ENCODE results near the gene OTOGL.
"Not testable (repeated sequence)": the region's sequence is repeated elsewhere in the genome, so short reads cannot be mapped to it uniquely, and the experiment has no call there.

Gene OTOGL

DNA sequence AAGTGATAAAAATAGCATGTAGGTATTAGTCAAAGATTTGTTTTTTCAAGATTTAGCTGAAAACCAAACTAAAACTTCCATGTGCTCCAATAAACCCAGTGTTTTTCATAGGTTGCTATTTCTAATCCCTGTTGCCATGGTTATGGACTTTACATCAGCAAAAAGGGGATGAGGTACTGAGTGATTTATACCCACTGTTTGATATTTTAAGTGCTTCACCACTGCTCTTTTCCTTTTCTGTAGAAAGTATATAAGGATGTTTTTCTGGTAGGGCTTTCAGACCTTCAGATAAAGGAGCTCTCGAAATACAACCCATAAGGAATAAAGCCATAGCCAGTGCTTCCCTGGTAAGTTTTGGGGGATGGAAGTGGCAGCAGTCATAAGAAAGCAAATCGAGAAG is at the start of gene OTOGL:
Gene OTOGL (plus strand): TSS at position 279 of the 400 bp plus-strand sequence. CDS start 109,895 bp downstream, outside the sequence.
- no peak for DNase-seq

GRCh38 chr12:80050236-80050635 is 49.1 kb upstream of the OTOGL start:
- Mint-ChIP-seq H3K9me3 (no peaks in the 10 kb centered on the region), H3K4me3 (no peak overlapping the region), H3K4me1 (ENCODE audit: low read depth) (peaks cover 2% of the 10 kb centered on the region), H3K27ac (no peak overlapping the region), H3K27me3 (peaks cover 3% of the 10 kb centered on the region), H3K36me3 (ENCODE audit: low read depth) (no peaks in the 10 kb centered on the region)
- DNase-seq, result no peak

More for the DNA sequence above, at the start of gene OTOGL:
- H3K36me3 Mint-ChIP-seq (ENCODE audit: low read depth), result no peaks in the 10 kb centered on the region
- H3K4me3 Mint-ChIP-seq, result no peak within 1 kb of the TSS
- no peaks in the 10 kb centered on the region for H3K4me1 Mint-ChIP-seq (ENCODE audit: low read depth)
- H3K27ac Mint-ChIP-seq, result no peak within 1 kb of the TSS
- H3K27me3 Mint-ChIP-seq, result no peaks in the 10 kb centered on the region
- H3K9me3 Mint-ChIP-seq, result no peaks in the 10 kb centered on the region

DNA sequence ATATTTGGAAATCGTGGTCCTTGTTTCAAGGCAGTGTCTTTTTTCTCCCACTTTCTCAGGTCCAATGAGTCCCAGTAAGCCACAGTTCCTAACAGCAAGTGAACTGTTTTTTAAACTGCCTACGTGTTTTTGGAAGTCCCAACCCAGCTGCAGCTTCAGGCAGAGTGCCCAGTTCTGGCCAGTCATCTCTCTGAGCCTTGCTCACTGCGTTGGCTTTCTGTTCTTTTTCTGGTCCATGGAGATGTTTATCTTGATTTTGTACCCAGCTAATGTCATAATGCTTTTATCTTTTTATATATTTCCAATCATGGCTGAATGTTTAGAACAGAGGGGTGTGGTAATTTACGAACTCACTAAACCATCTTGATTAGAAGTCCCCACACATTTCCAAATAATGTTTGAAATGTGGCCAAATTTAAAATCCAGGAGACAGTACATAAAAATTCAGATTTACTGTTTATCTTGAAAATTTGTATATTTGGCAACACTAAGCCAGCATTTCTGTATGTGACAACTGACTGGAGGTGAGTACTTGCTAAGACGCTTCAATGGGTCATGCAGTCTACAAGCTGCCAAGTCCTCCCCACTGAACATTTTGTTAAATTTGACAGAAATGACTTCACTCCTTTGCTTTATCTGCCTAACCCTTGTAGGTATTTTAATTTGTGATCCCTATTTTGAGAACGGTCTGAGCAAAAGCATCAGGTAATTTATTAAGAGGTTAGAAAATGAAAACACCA is 46.1 kb upstream of the OTOGL start:
- Mint-ChIP-seq H3K36me3 (ENCODE audit: low read depth) (no peaks in the 10 kb centered on the region), H3K27me3 (peaks cover 3% of the 10 kb centered on the region), H3K27ac (no peak overlapping the region), H3K4me1 (ENCODE audit: low read depth) (peaks cover 2% of the 10 kb centered on the region), H3K4me3 (no peak overlapping the region), H3K9me3 (no peaks in the 10 kb centered on the region)
- no peak for DNase-seq

DNA sequence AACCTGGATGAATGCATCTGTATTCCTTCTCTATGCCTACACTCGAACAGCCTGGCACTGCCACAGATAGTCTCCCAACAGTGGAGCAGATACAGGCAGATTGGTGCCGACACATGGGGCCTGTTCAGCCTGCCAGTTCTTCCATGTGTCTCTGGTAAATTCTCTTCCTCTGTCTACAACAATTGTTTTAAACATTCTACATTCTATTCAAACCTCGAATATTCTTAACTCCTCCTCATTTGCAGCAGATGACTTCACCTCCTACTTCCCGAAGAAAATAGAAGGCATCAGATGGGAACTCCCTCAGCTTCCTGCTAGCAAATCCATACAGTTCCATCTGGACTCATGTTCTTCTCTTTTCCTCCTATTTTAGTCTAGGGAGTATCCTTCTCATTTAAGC is 43.1 kb upstream of the OTOGL start:
- no peak for DNase-seq
- Mint-ChIP-seq H3K4me3 (no peak overlapping the region), H3K27me3 (no peaks in the 10 kb centered on the region), H3K4me1 (ENCODE audit: low read depth) (peaks cover 2% of the 10 kb centered on the region), H3K9me3 (no peaks in the 10 kb centered on the region), H3K27ac (no peak overlapping the region), H3K36me3 (ENCODE audit: low read depth) (no peaks in the 10 kb centered on the region)

DNA sequence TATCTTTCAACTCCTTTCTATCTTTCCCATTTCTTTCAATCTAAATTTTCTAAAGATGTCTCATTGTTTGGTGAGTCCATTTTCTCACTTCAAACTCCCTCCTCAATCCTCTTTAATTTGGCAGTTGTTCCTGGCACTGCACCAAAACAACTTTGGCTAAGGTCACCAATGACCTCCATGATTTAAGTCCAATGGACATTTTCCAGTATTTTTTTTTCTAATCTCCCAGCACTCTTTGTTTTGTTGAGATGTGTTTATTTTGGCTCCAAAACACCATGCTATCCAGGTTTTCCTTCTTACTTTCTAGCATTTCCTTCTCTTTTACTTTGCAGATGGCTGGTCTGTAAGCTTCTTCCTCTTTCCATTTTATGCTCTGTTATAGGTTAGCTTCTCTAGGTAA is 42.5 kb upstream of the OTOGL start:
- Mint-ChIP-seq H3K36me3 (ENCODE audit: low read depth) (no peaks in the 10 kb centered on the region), H3K27me3 (no peaks in the 10 kb centered on the region), H3K27ac (no peak overlapping the region), H3K4me3 (no peak overlapping the region), H3K4me1 (ENCODE audit: low read depth) (peaks cover 2% of the 10 kb centered on the region), H3K9me3 (no peaks in the 10 kb centered on the region)
- DNase-seq, result no peak

GRCh38 chr12:80058586-80058985 is 40.8 kb upstream of the OTOGL start:
- no peak for DNase-seq
- no peaks in the 10 kb centered on the region for H3K27me3 Mint-ChIP-seq
- H3K27ac Mint-ChIP-seq, result no peak overlapping the region
- no peaks in the 10 kb centered on the region for H3K9me3 Mint-ChIP-seq
- no peaks in the 10 kb centered on the region for H3K36me3 Mint-ChIP-seq (ENCODE audit: low read depth)
- H3K4me1 Mint-ChIP-seq (ENCODE audit: low read depth), result no peaks in the 10 kb centered on the region
- H3K4me3 Mint-ChIP-seq, result no peak overlapping the region

GRCh38 chr12:80059102-80059501 is 40.2 kb upstream of the OTOGL start:
- DNase-seq, result no peak
- Mint-ChIP-seq H3K4me3 (no peak overlapping the region), H3K27ac (no peak overlapping the region), H3K27me3 (no peaks in the 10 kb centered on the region), H3K9me3 (no peaks in the 10 kb centered on the region), H3K36me3 (ENCODE audit: low read depth) (no peaks in the 10 kb centered on the region), H3K4me1 (ENCODE audit: low read depth) (no peaks in the 10 kb centered on the region)

- DNase-seq, result no peak
- no peaks in the 10 kb centered on the region for H3K4me1 Mint-ChIP-seq (ENCODE audit: low read depth)
- H3K4me3 Mint-ChIP-seq, result no peak overlapping the region
- H3K36me3 Mint-ChIP-seq (ENCODE audit: low read depth), result no peaks in the 10 kb centered on the region
- H3K9me3 Mint-ChIP-seq, result no peaks in the 10 kb centered on the region
- H3K27ac Mint-ChIP-seq, result no peak overlapping the region
- H3K27me3 Mint-ChIP-seq, result no peaks in the 10 kb centered on the region
Observed at GRCh38 chr12:80059875-80060274, 39.5 kb upstream of the OTOGL start.

- H3K4me3 Mint-ChIP-seq, result no peak overlapping the region
- no peaks in the 10 kb centered on the region for H3K27me3 Mint-ChIP-seq
- no peak for DNase-seq
- no peaks in the 10 kb centered on the region for H3K4me1 Mint-ChIP-seq (ENCODE audit: low read depth)
- H3K9me3 Mint-ChIP-seq, result no peaks in the 10 kb centered on the region
- H3K36me3 Mint-ChIP-seq (ENCODE audit: low read depth), result no peaks in the 10 kb centered on the region
- H3K27ac Mint-ChIP-seq, result no peak overlapping the region
Observed at GRCh38 chr12:80064269-80064668, 35.1 kb upstream of the OTOGL start.

DNA sequence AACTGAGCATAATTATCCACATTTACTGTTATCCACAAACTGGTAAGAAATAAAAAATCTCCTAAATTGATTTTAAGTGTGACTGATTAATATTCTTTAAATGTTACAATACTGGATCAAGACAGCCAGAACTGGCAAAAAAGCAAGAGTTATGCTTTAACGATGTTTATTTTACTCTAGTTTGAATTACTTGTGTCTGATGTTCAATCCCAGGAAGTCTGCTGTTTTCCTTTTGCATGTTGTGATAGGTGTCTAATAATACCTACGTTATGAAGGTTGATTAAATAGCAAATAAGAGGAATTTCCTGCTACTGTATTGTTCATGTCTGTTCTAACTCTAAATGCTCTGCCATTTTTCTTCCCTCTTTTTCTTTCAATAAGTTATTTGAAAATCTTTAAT is 34.4 kb upstream of the OTOGL start:
- Mint-ChIP-seq H3K4me1 (ENCODE audit: low read depth) (no peaks in the 10 kb centered on the region), H3K4me3 (no peak overlapping the region), H3K27me3 (no peaks in the 10 kb centered on the region), H3K9me3 (no peaks in the 10 kb centered on the region), H3K36me3 (ENCODE audit: low read depth) (no peaks in the 10 kb centered on the region), H3K27ac (no peak overlapping the region)
- no peak for DNase-seq

GRCh38 chr12:80068173-80068572 is 31.2 kb upstream of the OTOGL start:
- Mint-ChIP-seq H3K27ac (no peak overlapping the region), H3K27me3 (no peaks in the 10 kb centered on the region), H3K9me3 (no peaks in the 10 kb centered on the region), H3K4me1 (ENCODE audit: low read depth) (no peaks in the 10 kb centered on the region), H3K4me3 (no peak overlapping the region), H3K36me3 (ENCODE audit: low read depth) (no peaks in the 10 kb centered on the region)
- DNase-seq, result no peak

DNA sequence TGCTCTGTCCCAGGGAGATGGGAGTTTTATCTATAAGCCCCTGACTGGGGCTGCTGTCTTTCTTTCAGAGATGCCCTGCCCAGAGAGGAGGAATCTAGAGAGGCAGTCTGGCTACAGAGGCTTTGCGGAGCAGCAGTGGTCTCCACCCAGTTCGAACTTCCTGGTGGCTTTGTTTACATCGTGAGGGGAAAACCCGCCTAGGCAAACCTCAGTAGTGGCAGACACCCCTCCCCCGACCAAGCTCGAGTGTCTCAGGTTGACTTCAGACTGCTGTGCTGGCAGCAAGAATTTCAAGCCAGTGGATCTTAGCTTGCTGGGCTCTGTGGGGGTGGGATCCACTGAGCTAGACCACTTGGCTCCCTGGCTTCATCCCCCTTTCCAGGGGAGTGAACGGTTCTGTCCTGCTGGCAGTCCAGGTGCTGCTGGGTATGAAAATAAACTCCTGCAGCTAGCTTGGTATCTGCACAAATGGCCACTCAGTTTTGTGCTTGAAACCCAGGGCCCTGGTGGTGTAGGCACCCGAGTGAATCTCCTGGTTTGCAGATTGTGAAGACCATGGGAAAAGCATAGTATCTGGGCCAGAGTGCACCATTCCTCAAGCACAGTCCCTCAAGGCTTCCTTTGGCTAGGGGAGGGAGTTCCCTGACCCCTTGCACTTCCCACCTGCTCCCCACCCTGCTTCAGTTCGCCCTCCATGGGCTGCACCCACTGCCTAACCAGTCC is 15.3 kb upstream of the OTOGL start:
- not testable (repeated sequence) for H3K27me3 Mint-ChIP-seq, H3K27ac Mint-ChIP-seq
- DNase-seq, result peak; percentile 34
- peaks cover 14% of the 10 kb centered on the region for H3K4me1 Mint-ChIP-seq (ENCODE audit: low read depth)
- peaks cover 15% of the 10 kb centered on the region for H3K36me3 Mint-ChIP-seq (ENCODE audit: low read depth)
- peaks cover 20% of the 10 kb centered on the region for H3K9me3 Mint-ChIP-seq
- peak overlapping the region; percentile 9 for H3K4me3 Mint-ChIP-seq

DNA sequence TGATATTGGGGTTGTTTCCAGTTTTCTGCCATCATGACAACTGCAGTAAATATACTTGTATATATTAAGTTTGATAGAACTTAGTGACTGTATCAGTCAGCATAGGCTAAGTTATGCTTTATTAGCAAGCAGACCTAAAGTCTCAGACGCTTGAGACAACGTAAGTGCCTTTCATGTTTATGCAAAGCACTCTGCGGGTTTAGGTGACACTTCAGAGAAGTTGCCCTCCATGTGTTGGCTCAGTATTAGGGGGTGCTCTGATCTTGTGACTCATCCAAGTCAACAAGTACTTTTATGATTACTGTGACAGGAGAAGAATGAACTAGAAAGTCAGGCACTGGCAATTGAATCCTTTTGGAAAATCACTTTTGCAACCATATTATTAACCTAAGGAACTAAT is 13.3 kb upstream of the OTOGL start:
- DNase-seq, result no peak
- no peaks in the 10 kb centered on the region for H3K27me3 Mint-ChIP-seq
- peaks cover 14% of the 10 kb centered on the region for H3K4me1 Mint-ChIP-seq (ENCODE audit: low read depth)
- no peak overlapping the region for H3K4me3 Mint-ChIP-seq
- no peak overlapping the region for H3K27ac Mint-ChIP-seq
- H3K9me3 Mint-ChIP-seq, result peaks cover 14% of the 10 kb centered on the region
- H3K36me3 Mint-ChIP-seq (ENCODE audit: low read depth), result peaks cover 10% of the 10 kb centered on the region

DNA sequence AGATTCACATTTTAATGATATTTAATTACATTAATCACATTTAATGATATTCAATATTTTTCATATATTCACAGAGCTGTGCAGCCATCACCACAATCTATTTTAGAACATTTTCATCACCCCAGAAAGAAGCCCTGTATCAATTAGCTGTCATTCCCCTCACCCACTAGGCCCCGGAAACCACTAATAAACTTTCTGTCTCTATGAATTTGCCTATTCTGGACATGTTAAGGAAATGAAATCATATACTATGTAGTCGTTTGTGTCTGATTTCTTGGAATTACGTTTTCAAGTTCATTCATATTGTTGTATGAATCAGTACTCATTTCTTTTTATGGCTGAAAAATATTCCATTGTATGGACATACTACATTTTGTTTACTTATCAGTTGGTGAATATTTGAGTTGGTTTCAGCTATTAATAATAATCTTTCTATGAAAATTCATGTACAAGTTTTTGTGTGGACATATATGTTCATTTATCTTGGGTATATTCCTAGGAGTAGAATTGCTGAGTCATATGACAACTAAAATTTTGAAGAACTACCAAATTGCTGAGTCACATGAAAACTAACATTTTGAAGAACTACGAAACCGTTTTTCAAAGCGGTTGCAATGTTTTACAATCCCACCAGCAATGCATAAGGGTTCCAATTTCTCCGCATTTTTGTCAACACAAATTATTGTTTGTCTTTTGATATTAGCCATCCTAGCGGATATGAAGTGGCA is 11.7 kb upstream of the OTOGL start:
- Mint-ChIP-seq H3K27ac (no peak overlapping the region), H3K4me3 (no peak overlapping the region), H3K27me3 (no peaks in the 10 kb centered on the region), H3K36me3 (ENCODE audit: low read depth) (peaks cover 3% of the 10 kb centered on the region), H3K9me3 (peaks cover 10% of the 10 kb centered on the region), H3K4me1 (ENCODE audit: low read depth) (peaks cover 14% of the 10 kb centered on the region)
- no peak for DNase-seq

- no peaks in the 10 kb centered on the region for H3K4me1 Mint-ChIP-seq (ENCODE audit: low read depth)
- no peak for DNase-seq
- H3K9me3 Mint-ChIP-seq, result no peaks in the 10 kb centered on the region
Observed at GRCh38 chr12:80100591-80100990, 1.3 kb downstream of the OTOGL start.

More at GRCh38 chr12:80100591-80100990, 1.3 kb downstream of the OTOGL start:
- H3K4me3 Mint-ChIP-seq, result no peak overlapping the region
- no peak overlapping the region for H3K27ac Mint-ChIP-seq
- no peaks in the 10 kb centered on the region for H3K36me3 Mint-ChIP-seq (ENCODE audit: low read depth)
- H3K27me3 Mint-ChIP-seq, result no peaks in the 10 kb centered on the region

Measured in activated T-cell treated with anti-CD3 and anti-CD28 coated beads, Interleukin-2, amount 50 U/mL, for 24 hours (primary cell).